ENCODE measurements around the gene CALML3. TPM values are rescaled to one million over a fixed set of nuclear protein-coding genes. Genes with fewer than 3 reads are reported as not detected.
"Not testable (repeated sequence)": the region's sequence is repeated elsewhere in the genome, so short reads cannot be mapped to it uniquely, and the experiment has no call there.

The CALML3 gene
- not detected in 2 replicates for total RNA-seq

DNA sequence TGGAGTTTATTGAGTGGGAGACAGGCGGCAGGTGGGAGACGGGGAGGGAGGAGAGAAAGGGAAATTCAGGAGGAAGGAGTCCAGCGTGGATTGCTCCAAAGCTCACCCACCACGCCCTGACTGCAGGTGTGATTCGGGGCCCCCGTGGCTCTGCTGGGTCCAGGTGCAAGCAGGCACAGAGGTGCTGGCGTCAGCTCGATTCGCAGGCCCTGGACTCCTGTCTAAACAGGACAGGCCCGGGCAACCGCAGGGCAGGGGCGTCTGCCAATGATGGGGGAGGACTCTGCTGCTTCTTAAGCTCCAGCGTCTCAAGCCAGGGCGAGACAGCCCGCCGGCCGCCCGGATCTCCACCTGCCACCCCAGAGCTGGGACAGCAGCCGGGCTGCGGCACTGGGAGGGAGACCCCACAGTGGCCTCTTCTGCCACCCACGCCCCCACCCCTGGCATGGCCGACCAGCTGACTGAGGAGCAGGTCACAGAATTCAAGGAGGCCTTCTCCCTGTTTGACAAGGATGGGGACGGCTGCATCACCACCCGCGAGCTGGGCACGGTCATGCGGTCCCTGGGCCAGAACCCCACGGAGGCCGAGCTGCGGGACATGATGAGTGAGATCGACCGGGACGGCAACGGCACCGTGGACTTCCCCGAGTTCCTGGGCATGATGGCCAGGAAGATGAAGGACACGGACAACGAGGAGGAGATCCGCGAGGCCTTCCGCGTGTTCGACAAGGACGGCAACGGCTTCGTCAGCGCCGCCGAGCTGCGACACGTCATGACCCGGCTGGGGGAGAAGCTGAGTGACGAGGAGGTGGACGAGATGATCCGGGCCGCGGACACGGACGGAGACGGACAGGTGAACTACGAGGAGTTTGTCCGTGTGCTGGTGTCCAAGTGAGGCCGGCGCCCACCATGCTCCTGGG lies at the start of gene CALML3:
CALML3 (plus strand) TSS at position 321 of the 920 bp plus-strand sequence; CDS start at position 446, 125 bp downstream.
- DNase-seq (ENCODE audit: low read depth in 2 of 2), result no peak

DNA sequence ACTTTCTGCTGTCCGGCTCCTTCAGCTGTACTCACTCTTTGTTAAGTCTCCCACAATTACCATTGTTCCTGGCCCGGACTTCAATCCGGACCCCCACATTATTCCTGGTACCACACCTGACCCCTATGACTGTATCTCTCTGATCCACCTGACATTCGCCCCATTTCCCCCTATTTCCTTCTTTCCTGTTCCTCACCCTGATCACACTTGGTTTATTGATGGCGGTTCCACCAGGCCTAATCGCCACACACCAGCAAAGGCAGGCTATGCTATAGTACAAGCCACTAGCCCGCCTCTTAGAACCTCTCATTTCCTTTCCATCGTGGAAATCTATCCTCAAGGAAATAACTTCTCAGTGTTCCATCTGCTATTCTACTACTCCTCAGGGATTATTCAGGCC lies 49.7 kb upstream of the CALML3 start:
- not testable (repeated sequence) for DNase-seq (ENCODE audit: low read depth in 2 of 2)

DNA sequence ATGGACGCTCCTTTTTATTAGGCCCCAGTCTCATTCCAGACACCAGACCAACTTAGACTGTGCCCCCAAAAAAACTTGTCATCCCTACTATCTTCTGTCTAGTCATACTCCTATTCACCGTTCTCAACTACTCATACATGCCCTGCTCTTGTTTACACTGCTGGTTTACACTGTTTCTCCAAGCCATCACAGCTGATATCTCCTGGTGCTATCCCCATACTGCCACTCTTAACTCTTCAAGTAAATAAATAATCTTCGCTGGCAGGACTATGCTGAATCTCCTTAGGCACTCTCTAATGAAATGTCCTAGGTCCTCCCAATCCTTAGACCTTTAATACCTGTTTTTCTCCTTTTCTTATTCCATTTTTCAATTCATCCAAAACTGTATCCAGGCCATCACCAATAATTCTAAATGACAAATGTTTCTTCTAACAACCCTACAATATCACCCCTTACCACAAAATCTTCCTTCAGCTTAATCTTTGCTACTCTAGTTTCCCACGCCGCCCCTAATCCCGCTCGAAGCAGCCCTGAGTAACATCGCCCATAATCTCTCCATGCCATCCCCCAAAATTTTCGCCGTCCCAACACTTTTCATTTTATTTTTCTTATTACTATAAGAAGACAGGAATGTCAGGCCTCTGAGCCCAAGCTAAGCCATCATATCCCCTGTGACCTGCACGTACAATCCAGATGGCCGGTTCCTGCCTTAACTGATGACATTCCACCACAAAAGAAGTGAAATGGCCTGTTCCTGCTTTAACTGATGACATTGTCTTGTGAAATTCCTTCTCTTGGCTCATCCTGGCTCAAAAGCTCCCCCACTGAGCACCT lies 48.6 kb upstream of the CALML3 start:
- not testable (repeated sequence) for DNase-seq (ENCODE audit: low read depth in 2 of 2)

DNA sequence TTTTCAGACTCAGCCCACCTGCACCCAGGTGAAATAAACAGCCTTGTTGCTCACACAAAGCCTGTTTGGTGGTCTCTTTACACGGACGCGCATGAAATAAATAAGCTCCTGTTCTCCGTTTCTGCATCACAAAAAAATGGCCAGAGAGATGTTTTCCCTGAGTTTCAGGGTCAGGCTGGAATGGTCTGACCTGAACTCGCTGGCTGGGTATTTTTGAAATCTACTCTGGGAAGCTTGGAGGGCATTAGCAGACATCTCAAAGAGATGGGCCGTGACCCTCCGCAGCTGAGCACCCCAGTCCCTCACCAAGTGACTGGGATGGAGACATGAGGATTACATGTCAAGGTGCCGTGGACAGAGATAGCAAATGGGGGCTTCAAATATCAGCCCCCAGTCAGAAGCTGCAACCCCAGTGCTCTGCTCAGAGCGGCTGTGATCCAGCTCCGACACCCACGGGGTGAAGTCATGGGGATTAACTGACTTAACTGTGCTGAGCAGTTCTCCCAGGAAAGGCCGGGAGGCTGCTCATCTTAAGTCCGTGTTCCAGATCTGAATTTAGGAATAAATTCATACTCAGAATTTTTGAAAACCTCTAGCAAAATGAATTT lies 47.7 kb upstream of the CALML3 start:
- DNase-seq (ENCODE audit: low read depth in 2 of 2), result no peak

DNA sequence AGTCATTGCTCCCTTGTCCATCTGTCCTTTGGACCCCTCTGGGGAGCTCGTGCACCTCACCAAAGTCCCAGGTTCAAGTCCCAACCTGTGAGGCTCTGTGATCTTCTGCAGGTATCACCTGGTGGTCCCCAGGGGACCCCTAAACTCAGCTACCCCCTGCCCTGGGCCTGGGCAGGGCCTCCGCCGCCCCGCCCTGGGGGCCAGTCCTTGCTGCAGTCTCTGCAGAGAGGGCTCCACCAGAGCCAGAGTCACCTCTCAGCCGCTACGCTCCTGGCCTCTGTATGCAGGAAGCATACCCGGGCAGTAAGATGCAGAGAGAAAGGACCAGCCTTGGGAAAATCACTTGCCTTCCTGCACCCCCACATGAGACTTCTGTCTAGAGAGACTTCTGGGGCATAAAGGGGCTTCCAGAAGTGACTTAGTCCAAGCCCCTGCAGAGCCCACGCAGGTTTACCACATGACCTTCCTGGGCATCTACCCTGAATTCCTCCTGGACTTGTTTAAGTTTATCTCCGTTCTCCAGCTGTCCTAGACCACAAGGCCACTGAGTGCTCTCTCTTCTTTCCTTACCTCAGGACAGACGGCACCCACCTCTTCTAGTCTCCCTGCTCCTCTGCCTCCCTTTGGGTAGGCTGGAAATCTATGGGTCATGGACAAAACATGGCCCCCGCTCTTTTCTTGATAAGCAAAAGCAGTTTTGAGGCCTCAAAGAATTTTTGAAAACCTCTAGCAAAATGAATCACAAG lies 46.6 kb upstream of the CALML3 start:
- DNase-seq (ENCODE audit: low read depth in 2 of 2), result no peak

DNA sequence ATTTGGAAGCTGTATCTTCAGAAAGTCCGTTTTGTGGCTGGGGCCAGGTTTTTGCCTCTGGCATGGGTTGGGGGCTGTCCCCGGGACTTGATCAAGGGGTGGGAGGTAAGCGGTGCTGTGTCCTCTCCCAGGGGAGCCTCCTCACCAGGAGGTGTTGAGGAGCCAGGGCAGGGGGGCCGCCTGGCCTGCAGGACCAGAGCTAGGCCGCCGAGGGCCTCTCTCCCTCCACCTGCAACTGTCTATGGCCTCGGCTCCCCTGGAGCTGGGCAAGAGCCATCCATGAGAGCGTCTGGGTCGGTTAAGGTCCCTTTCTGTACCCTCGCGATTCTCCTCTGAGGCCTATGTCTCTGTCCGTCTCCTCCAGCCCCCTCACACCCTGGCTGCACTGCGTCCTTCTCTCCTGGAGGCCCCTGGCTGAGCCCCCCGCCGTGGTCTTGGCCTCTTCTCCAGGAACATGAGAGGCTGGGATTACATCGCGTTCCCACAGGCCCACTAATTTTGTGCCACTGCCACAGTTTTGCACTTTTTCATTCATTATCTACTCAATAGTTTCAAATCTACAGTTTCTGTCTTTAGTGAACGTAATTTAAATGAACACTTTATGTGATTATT lies 46.0 kb upstream of the CALML3 start:
- DNase-seq (ENCODE audit: low read depth in 2 of 2), result no peak

DNA sequence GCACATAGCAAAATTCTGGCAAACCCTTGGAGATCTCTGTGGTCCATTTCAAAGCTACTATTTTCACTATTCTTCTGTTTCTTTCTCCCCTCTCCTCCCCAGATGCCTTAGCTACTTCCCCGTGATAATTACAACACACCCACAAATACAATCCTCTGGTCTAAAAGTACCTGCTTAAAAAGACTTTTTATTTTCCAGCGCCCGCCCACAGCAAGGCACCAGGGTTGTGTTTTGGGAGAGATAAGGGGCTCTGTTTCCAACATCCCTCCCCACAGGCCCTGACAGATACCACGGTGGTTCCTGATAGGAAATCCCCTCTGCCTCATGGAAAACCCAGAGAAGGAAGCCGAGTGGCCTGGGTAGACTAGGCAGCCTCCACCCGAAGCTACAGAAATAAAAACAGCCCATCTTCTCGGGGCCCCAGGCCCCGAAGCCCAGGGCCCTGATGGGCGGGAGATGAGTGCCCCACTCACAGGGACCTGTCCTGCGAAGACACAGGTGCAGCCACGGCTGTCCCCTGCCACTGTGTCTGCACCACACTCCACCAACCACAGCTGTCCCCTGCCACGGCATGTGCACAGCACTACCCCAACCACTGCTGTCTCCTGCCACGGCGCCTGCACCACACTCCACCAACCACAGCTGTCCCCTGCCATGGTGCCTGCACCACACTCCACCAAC lies 45.1 kb upstream of the CALML3 start:
- peak in 1 of 2 donors; percentile 59 for DNase-seq (ENCODE audit: low read depth in 2 of 2)

DNA sequence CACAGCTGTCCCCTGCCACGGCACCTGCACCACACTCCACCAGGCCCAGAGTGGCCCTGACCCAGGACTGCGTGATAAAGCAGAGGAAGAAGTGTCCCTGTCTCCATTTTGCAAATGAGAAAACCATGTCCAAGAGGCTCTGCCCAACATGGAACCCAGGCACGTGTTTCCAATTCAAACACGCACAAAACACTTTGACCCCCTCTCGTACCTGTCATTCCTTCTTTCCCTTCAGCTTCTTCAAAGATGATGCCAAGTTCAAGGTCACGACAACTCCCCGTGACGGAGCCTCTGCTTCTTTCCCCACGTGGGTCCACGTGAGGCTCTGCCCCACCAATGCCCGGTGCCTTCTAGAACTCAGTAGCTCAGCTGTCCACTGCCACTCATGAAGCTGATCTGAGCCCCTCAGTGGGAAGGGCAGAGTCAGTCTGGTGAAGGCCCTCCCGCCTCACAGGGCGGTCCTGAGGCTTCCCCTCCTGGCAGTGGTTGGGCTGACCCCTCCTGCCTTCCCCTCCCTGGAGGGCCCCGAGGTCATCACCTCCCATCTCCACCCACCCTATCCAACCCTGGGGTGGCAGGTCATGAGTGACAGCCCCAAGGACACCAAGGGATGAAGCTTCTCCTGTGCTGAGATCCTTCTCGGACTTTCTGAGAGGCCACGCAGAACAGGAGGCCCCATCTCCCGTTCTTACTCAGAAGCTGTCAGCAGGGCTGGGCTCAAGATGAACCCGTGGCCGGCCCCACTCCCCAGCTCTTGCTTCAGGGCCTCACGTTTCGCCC lies 44.4 kb upstream of the CALML3 start:
- DNase-seq (ENCODE audit: low read depth in 2 of 2), result no peak

DNA sequence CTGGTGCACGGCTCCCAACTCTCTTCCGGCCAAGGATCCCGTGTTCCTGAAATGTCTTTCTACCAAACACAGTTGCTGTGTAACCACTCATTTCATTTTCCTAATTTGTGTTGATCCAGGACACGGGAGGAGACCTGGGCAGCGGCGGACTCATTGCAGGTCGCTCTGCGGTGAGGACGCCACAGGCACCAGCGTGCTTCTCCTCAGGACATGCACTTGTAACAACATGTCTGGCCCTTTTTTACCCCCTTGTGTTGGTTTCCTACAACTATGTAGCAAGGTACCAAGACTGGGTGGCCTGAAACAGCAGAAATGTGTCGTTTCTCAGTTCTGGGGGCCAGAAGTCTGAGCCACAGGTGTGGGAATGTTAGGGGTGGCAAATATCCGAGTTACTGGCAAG lies 43.6 kb upstream of the CALML3 start:
- no peak for DNase-seq (ENCODE audit: low read depth in 2 of 2)

DNA sequence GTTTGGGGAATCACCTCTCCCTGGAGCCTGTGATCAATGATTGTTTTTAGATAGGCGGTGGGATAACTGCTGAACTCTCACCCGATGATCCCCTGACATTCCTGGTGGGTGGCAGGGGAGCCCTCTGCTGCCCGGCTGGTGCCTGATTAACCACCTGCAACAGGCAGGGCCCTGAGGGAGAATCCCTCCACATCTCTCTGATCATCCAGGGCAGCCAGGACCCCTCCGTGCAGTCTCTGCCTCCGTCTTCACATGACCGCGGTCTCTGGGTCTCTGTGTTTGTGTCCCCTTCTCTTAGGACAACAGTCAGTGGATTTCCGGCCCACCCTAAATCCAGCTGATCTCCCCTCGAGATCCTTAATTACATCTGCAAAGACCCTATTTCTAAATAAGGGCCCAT lies 42.7 kb upstream of the CALML3 start:
- no peak for DNase-seq (ENCODE audit: low read depth in 2 of 2)

DNA sequence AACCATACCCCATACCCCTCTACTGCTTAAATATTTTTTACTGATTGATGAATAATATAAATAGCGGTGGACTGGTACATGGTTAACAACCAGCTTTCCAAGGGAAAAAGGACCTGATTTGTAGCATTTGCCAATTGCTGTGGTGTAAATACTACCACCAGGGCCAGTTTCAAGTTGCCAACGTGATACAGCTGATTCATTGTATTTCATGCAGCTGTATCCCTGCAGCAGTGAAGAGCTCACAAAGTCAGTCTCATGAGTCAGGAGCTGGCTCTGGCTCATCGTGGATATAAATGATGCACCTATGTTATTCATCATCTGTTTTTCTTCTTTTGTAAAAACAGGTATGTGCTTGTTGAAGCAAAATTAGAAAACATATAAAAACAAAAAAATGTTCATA lies 40.6 kb upstream of the CALML3 start:
- no peak for DNase-seq (ENCODE audit: low read depth in 2 of 2)

DNA sequence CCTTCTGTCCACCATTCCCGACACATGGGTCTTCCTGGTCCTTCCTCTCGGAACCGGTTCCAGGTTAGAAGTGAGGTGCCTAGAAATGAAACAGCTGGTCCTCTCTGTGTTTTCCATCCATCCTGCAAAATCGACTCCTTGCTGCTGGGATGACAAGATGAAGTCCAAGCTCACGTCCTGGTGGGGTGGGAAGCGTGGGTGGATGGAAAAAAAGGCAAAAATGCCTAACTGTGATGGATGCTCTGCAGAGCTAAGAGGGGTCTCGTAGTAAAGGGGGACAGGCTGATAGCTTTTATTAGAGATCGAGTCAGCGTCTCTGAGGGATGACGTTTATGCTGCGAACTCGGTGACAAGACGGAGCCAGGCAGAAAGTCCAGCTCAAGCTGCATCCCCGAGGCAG lies 39.5 kb upstream of the CALML3 start:
- no peak for DNase-seq (ENCODE audit: low read depth in 2 of 2)

DNA sequence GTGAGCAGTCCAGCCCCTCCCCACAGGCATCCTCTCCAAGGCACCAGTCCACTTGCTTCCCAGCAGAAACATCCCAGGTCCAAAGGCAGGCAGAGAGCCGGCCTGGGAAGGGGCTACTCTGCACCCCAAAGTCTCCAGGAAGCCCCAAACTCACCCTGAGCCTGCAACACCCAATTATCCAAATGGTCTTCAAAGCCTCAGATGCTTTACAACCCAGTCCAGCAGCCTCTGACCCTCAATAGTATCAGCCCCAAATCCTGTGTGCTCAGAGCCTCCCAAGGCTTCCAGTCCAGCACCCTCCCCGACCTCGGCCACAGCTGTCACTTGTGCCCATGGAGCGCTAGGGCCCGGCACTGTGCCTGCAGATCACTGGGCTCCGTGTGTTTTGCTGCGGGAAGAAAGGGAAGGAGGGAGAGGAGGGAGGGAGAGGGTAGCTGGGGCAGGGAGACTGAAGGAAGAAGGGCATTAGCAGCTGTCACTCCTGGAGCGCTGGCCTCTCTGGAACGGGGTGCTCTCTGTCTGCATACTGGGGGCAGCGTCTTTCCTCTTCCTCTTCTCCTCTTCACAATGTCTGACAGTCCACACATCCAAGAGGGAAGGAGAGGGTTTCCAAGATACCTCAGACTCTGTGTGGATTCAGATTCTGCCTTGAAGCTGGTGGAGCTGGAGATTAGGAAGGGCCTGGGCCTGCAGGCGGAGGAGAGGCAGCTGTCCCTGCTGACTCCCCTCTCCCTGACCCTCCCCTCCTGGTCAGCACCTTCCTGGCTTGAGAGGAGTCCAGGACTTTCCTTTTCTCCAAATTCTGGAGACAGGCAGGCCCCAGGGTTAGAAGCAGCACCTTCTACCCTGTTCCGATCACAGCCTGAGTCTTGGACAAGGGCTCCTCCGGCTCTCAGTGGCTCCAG lies 38.6 kb upstream of the CALML3 start:
- DNase-seq (ENCODE audit: low read depth in 2 of 2), result no peak

DNA sequence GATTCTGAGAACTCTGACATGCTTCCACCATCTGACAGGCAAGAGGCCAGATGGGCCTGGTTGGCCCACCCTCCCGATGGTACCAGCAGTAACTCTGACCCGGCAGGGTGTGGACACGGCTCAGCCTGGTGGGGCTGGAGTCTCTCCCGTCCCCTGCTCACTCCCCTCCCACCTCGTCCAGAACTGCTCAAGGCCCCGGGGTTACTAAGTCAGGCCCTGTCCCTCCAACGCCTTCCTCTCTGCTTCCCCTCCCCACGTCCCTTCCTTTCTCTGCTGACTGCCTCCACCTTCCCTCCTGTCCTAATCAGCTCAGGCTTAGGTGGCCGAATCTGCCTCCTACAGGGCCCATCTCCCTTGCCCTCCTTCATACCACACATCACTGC lies 37.9 kb upstream of the CALML3 start:
- no peak for DNase-seq (ENCODE audit: low read depth in 2 of 2)

DNA sequence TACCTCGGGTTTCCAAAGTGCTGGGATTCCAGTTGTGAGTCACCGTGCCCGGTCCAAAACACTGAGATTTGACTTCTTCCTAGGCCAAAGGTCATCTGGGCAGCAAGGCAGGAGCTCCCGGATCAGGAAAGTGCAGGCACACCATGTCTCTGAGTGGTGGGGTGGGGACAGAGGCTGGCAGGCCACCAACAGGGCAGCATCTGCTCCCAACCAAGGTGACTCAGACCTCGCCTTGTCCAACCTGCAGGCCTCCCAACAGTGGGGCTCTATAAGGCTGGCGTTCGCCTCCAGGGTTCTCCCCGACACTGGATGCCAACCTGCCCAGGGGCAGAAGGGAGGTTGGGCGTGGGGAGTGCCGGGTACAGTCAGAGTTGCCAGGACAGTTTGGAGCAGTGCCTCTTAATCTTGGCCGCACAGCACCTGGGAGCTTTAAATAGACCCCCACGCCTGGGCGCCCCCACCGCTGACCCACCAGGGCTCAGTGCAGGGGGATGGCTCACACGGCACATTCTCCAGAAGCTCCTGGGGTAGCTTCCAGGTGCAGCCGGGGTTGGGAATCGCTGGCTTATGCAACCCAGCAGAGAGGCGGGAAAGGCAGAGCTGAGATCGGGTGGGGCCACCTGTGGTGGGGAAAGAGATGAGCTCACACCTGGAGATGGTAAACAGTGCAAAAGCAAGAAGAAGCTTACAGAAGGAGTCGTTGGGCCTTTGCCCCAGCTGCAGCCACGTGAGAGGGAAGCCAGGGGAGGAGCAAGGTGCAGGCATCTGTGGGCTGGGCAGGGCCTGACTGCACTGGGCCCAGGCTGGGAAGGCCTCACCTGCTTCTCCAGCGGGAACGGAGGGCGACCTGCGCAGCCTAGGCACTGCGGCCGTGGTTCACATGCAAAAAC lies 36.2 kb upstream of the CALML3 start:
- DNase-seq (ENCODE audit: low read depth in 2 of 2), result no peak

DNA sequence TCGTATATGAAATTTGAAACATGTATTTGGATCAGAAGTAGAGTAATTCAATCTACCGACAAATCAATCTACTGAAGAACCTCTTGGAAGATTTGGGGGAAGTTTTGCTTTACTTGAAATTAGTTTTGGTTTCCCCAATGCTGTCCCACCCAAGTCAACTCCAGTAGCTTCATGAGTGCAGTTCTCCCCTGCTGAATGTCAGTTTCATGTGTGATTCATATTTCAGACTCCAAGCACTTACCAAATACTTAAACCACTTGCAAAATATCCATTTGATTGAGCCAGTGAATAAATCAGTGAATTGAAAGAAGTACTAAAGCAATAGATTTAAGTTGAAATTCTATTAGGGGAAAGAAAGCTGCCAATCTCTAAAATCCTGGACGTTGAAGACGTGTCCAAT lies 34.7 kb upstream of the CALML3 start:
- no peak for DNase-seq (ENCODE audit: low read depth in 2 of 2)

DNA sequence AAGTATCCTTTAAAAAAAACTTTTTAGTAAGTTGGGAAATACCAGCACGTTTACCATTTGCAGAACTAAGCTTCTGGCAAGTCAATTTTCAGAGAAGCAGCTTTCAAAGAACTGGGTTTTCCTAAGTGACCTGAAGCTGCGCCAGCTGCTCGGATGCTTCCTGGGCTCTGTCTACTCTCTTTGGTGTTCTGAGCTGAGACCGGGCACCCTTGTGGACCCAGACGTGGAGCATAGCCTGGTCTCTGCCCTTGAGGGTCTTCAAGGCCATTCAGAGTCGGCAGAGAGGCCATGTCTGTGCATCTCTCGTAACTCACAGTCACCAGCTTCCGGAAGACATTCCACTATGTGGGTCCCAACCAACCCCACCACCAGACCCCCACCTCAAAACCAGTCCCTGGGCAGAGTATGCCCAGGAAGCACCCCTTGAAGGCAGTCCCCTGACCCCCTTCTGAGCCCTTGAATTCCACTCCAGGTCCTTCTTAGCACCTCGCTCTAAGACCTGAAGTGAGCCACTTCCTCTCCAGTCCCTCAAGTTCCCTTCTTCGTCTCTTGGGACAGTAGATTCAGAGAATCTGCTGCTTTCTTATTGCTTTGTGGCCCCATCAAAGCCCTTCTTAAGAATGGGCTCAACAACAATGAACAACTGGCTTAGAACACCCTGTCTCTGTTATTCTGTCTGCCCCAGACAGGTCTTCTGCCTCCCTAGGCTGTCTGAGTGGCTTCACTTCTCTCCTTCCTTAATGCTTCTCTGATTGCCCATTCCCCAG lies 33.9 kb upstream of the CALML3 start:
- DNase-seq (ENCODE audit: low read depth in 2 of 2), result no peak
